SH-SY5Y (cell line): ENCODE measurements around the gene SLC25A36.

ENCODE experiments used
- GATA2 ChIP-seq: IDR thresholded peaks from 2 replicates; pipeline ENCODE4 v1.6.1; 2011; ENCODE audit warnings: mild to moderate bottlenecking, low read depth, low read length
- GATA3 ChIP-seq: IDR thresholded peaks from 2 replicates; pipeline ENCODE4 v1.6.1; 2011; ENCODE audit warnings: low read depth, mild to moderate bottlenecking, low read length, moderate library complexity

DNA sequence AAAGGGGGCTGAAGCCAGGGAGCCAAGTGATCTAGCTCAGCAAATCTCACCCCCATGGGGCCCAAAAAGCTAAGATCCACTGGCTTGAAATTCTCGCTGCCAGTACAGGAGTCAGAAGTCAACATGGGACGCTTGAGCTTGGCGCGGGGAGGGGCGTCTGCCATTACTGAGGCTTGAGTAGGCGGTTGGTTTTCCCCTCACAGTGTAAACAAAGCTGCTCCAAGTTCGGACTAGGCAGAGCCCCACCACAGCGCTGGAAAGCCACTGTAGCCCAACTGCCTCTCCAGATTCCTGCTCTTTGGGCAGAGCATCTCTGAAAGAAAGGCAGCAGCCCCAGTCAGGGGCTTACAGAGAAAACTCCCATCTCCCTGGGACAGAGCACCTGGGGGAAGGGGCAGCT, 8.1 kb upstream of the SLC25A36 start:
- TF ChIP-seq GATA3 (no peak), GATA2 (no peak)
